Stimulated activated CD8-positive, alpha-beta memory T cell treated with anti-CD3 and anti-CD28 coated beads, Interleukin-7, amount 100 ng/mL, for 1 hour (primary cell): ENCODE measurements around the gene ROBO2.

Experiments
- DNase-seq, 2 donors: peaks; one replicate each; pipeline ENCODE4 v3.0.0-alpha.2; 2020; ENCODE audit warnings: low read depth in 2 of 2

Gene ROBO2

DNA sequence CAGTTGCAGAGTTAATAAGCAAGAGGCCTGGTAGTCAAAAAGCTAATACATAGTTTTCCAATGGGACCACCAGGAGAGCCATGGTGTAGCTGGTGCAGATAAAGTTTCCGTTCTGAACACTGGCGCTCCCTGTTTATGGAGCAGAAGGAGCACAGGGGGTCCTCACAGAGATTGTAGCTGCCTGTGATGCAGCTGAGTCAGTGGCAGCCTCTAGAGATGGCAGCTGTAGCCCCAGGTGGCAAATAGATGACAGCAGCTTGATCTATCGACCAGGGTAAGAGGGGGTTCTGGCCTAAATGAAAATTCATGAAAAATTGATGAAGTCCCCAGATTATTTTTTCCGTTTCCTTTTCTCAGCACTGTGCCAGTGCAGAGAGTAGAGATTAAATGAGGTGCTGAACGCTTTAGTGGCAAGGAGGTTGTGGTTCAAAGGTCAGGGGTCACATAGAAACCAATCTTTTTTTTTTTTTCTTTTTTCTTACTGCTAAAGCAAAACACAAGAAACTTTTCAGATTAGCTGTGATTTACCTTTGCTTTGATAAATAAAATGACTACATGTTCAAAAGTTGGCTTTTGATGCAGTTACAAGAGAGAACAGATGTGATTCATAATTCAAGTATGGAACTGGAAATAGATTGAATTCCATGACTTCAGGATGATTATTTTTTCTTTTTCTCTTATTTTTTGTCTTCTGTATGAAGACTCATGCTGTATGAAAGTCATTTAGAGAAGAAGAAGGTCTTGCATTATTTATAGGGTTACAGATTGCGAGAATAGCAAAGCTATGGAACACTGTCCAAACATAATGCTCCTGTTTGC, 63.3 kb downstream of the ROBO2 start:
- DNase-seq, result no peak

DNA sequence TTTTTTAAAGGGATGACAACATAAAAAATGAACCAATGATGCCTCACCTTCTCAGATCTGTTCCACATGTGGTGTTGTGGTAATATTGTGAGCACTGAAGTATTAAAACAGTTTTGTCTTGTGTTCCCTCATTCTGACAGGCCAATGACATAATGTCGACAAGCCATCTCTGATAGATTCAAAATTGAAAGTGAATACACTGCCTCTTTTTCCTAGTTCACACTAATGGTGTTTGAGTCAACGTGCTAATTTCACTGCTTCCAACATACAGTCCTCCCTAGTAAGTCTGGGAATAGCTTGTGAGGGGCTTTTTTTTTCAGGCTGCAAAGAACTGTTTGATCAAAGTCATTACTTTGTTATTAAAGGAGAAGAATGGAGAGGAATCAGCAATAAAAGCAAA, 82.8 kb downstream of the ROBO2 start:
- no peak for DNase-seq

DNA sequence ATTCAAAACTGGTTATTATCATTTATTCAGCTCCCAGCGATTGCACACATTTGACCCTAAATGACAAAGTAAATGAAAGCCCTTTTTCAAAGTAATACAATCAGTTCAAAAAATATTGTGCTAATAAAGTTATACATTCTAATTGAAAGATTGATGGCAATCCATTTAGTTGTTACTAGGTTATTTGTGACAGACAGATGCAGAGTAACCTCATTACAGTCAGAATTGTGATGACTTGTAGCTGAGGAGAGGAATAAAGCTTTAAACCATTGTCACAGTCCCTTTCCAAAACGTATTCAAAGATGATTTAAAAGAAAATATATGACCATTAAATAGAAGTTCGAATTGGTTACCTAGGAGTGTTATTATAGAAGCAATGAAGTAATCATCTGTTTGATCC, 86.1 kb downstream of the ROBO2 start:
- DNase-seq, result no peak

DNA sequence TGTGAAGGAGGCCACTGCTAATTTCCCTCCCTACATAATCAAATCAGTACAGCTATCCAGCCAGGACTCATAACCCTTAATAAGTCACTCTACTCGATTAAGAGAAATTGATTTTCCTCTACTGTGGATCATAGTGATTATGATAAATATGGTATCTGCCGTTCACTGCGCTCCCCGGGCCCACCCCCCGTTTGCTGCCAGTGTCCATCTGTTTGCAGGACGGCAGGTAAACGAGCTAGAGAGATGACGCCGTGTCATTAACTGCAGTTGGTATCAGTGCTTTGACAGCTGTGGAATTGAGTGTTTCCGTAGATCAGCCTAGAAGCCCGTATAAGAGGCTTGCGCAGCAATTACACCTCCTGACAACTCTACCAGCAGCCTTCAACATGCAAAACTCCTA, 94.9 kb downstream of the ROBO2 start:
- no peak for DNase-seq

DNA sequence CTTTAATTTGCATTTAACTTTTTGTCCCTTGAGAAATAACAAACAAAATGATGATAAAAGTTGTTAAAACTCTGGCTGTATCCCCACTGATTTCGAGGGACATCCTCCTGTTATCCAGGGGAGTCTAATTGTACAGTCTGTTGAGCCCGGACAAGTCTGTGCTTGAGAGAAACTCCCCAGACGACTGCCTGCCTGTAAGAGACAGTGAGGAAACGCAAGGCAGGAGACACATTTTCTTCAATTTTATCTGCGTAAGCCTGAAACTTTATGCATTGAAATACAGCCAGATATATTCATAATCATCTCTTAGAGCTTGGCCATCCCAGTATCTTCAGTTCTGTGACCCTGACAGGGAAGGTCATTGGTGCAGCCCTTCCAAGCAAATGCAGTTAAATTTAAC, 97.7 kb downstream of the ROBO2 start:
- no peak for DNase-seq

DNA sequence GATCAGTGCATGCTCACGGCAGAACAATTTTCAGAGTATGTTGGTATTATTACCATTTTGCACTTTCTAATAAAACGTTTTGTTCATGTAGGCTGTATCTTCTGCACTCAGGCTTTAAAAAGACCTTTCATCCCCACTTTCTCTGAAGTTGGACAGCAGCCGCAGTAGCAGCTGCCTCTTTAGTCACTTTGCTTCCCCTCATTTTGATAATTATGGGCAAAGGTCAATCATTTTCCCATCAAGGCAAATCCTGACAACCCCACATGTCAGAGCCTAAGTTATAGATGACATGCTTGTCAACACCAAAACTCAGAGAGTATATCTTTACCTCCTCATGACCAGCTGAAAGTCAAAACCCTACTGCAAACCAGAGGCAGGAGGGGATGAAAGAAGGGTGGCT, 99.7 kb downstream of the ROBO2 start:
- DNase-seq, result no peak

DNA sequence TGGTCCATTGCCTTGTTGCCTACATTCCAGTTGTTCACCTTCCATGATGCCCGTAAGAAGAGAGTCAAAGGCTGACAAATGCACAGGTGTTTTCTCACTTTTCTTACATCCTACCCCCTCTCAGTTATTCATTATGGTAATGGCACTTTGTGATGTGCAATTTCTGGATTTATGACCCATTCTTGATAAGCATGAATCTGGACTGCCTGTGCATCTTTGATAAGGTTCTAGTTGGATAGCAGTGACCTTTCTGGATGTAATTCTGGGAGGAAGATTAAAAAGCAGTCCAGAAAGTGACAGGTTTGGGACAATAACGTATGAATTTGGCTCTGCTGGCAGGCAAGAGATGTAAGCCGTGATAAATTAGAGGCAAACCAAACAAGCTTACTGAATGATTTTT, 101.5 kb downstream of the ROBO2 start:
- no peak for DNase-seq

DNA sequence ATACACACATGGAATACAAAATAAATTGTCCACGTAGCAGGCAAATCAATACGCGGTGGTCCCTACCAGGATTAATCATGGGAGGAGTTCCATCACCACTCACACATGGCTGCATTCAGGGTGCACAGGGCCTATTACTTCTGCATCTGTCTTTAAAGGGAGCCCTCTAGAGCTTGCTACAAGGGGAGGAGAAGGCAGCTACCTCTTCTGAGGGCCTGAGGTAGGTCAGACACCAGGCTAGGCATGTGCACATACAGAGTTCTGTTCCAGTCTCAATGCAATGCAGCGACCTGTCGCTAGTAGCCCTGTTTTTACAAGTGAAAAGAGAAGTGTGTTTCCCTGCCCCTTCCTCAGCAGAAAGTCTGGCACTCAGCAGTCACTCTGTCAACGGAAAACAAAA, 102.7 kb downstream of the ROBO2 start:
- no peak for DNase-seq

DNA sequence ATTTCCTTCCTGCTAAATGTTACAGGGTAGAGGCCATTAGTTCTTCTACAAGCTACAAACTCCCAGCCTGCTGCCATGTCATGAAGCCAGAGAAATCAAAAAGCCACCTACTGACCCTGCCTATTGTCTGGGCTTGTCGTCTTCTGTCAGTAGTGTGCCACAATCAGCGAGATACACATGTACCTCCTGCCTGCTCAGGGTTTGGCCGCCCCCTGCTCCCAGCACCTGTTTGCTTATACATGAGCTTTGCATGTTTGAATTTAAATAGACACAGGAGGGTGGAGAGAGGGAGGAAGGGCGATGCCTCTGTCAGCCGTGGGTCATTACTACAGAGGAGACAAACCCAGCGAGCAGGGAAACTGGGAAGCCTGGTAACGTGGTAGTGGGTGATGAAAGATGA, 106.1 kb downstream of the ROBO2 start:
- no peak for DNase-seq

DNA sequence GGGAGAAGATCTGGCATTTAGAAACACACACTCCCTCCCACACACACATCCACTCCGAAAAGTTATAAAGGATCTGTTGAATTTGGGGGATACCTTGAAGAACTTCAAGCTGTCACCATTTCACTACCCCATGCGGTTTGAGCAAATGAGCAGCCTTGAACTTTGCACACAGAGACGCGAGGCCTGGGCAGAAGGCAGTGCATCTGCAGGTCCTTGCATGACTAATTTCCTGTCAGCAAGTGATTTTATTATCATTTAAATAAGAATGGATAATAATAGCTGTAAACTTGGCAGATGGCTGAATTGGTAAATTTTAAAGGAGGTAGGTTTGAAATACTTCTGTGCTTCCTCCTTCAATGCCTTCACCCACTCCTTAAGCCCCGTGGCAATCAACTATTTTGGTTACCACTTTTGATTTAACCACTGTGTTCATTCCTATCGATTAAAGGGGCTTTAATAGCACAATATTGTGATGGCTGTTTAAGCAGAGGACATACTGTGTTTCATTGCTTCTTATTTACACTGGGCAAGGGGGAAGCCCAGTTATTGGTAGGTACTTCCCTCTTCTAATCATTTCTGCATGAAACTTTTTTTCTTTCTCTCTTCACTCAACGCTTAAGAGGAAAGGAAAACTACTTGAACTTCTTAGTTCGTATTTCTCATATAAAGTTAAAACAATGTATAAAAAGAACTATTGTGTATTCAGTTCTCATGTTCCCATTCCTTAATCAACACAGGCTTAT, 108.1 kb downstream of the ROBO2 start:
- DNase-seq, result no peak

DNA sequence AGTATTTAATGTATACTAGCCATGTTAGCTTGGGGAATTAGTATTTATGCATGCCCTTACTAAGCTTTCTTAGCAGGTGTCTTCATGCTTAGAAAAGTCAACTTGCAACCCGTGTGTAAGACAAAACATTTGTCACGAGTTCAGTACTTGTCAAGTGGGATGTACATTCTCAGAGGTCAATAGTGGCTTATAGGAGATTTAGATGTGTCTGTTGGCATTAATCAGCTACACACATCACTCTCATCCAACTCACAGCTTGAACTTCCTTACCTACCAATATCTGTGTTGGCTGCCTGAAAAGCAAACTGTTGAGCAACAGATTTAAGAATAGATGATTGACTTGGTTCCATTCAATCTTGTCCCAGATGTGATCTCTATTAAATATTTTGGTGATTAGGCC, 109.5 kb downstream of the ROBO2 start:
- no peak for DNase-seq

DNA sequence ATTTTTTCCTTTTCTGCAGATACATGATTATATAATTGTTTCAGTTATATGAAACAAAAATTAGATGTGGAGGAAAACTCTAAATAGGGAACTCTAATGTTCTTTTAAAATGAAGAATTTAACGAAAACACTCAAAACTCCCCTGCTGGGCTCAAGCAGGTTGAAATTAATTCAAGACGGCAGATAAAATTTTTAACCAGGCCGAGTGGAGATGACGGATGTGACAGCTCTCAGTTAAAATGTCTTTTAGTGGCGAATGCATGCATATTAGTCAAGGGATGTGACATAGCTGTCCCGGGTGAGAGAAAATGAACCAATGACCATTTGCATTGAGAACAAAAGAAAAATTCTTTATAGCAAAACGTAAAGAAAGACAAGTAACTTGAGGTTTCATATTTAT, 110.1 kb downstream of the ROBO2 start:
- DNase-seq, result no peak

DNA sequence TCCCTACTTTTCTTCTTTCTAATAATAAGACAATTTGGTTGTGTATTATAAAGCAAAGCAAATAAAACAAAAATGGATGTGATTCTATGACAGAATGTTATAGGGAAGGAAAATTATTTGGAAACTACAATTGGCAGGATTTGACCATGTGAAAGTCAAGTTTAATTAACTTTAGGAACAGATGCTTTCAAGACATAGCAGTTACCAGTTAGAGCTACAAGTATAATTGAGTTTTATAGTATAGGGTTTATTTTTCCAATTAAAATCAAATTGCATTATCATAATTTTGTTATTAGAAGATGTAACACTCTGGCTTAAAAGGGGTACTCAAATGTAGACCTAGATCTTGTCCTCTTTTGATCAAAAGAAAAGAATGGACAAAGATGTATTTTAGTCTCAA, 110.9 kb downstream of the ROBO2 start:
- no peak for DNase-seq

DNA sequence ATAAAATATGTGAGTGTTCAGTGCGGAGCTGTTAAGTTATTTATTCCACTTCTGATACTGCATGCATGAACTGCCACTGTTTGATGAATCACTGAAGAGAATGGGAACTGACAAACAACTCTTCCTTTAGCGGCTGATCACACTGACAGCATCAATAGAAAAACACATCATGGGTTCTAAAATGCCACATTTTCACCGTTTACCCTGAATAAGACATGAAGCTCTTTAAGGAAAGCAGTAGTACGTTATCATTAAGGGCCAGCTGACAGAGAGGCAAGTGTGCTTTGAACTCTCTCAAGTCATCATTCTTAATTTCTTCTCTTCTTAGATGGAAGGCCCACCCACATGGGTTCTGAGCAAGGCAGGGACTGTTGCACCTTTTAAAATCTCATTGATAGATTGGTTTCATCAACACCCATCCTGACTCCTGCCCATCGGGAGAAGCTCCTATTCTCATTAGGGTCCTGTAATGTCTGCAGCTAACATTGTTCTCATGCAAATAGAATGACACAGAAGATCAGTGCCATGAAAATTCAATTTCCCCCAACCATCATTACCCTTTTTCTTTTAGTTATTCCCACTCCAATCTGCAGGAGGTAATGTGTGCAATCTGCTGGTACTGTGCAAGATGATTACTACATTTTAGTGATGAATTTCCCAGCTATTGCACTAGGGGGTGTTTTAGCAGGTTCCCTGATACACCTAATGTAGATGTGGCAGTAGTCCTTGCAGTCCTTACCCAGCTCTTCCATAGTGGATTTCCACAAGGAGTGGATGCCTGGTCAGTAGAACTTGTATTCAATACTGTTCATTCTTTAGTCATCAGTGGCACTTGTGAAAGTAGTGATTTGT, 119.1 kb downstream of the ROBO2 start:
- DNase-seq, result no peak

DNA sequence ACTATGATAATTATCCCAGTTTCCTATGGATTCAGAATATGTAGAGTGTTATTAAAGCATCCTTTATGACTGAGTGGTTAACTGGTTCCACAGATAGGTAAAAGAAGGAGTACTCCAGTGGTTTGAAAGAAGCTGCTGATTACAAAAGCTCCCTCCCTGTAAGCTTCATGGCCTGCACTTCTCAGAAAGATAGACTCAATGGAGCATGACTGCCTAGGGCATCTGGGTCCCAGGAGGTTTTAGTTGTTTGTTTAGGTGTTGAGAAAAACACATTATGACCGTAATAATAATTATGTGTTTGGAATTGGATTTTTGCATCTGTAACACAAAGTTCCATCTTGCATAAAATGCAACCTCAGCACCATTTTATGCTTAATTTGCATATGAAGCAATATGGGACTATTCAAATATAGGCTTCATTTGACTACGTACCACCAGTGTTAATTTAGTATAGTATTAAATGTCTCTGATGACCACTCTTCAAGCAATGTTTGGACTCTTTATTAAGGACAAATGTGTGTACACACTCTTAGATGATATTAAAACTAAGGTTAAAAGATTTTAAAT, 121.1 kb downstream of the ROBO2 start:
- DNase-seq, result no peak

DNA sequence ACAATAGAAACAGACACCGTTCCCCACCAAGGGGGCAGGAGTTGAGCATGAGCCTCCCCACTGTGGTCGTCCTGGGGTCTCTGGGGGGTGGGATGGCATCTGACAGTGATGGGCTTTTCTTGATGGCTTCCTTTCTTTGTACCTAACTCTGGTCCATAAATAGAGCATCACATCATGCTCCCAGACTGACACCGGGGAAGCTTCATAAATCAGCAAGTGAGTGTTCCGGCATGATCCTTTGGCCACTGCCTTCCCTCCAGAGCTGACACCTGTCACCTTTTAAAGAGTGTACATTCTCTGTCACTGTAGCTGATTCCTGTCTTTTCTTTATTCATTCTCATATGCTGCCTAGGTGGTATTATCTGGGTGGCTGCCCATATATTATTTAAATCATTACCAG, 129.9 kb downstream of the ROBO2 start:
- no peak for DNase-seq

DNA sequence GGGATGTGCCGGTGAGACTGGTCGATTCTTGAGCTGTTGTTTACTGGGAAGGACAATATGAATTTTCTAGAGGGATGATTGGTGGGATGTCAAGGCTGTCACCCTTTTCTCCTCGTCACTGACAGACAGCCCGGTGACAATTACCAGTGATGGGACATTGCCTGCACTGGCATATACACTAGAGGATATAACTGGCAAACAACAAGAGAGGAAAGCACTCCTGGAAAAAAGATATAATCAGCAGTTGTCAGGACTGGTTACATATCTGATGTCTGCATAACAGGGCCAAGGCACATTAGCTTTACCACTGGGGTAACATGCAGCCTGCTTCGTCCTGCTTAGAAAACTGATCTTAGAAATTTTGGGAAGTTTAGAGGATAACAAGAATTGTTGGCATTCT, 131.1 kb downstream of the ROBO2 start:
- no peak for DNase-seq

DNA sequence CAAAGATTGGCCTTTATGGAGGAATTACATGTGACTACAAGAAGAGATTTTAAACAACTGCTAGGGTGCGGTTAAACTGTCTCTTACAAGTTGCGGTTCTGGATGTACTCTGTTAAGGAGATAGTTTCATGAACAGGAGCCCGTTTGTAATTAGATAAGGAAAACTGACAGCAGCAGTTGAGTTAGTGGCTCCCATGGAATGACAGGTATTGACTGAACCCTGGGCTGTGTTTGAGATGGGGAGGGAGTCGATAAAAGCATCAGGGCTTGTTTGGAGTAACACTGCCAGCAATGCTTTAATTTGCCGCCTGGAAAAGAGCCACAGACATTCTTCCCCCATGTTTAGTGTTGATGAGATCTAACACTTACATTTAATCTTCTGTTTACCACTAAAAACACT, 139.9 kb downstream of the ROBO2 start:
- DNase-seq, result no peak

DNA sequence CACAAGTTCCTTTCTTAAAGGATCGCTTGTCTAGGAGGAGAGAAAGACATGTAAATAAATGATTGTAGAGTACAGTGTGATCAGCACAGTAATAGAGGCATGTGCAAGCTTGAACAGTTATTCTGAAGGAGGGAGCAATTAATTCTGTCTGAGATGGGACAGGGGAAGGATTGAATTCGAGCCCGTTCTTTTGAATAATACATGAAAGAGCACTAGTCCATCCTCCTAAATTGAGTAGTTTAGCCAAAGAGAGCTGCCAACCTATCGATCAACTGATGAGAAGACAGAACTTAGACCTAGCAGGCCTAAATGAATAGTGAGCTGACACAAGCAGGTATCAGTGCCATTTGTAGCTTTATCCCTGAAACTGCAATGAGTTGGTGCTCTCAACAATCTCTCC, 142.4 kb downstream of the ROBO2 start:
- no peak for DNase-seq

DNA sequence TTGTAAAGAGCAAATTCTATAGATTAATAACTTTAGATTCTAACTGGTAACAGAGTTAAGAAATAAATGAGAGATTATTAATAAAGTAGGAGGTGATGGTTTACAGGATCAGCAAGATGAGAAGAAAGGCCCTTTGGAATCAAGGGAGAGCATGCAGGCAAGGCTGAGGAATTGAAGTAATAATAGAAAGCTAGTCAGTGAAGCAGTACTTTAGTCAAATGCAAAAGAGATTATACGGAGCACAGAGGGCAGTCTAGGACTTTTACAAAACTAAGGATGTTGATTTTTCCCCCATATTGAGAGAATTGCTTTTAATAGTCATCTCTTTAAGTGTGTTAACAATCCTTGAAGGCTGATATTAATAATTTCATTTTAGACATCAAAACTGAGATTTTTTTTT, 146.4 kb downstream of the ROBO2 start:
- no peak for DNase-seq

DNA sequence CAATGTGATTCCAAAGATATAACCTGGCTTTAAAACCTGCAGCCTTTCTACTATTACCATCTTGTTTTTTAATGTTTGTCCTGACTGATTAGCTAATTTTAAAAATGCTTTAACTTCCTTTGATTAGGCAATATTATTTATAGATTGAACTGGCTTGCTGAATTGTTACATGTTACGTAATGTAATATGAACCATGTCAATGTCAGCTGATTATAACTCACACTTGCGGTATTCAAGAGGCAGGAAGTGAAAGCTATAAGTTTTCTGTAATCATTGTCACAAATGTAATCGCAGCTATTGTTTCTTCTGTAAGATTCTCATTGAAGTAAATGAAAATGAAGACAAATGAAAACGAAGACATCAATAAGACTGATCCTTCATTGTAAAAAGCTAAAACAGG, 146.8 kb downstream of the ROBO2 start:
- DNase-seq, result no peak

DNA sequence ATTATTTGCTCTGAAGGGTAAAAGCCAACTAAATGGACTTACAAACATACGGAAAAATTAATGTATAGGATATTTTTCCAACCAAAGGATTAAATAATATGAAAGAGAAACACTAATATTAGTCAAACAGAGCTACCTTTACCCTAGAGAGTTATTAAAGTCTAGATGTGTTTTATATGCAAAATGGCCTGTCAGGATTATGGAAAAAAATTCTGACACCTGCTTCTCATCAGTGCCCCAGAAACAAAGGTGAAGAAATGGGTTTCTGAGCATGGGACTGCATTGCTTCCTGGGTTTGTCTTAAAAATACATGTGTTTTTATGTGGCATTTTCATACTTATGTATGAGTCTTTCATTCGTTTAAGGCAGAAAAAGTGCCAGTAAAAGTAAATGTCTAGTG, 148.3 kb downstream of the ROBO2 start:
- no peak for DNase-seq
